Upper lobe of left lung (tissue), 4 donors: ENCODE data around the gene DGCR2.

ENCODE experiments used
- CTCF ChIP-seq, 6 experiments: fragments of 450-650 bp in 4 of 6; fragments of 200-600 bp in 2 of 6; sonication (generic) in 2 of 6; IDR thresholded peaks; one replicate each; pipeline ENCODE4 v1.5.1; 2016 to 2019; ENCODE audit warnings: antibody characterized with exemption in 6 of 6
- POLR2AphosphoS5 ChIP-seq, 2 donors: sonication (generic); formaldehyde crosslinking; IDR thresholded peaks; one replicate each; pipeline ENCODE4 v1.5.1; 2017; ENCODE audit warnings: antibody characterized with exemption in 2 of 2

- TF ChIP-seq CTCF (IDR thresholded peaks at IDR 0.05), result no peak
- no peak for TF ChIP-seq POLR2AphosphoS5 (IDR thresholded peaks at IDR 0.05)
These were observed 28.5 kb upstream of the DGCR2 start for GRCh38 chr22:19150482-19151328.
